ENCODE data around the gene MAP7D2.
"Not testable (repeated sequence)": the region's sequence is repeated elsewhere in the genome, so short reads cannot be mapped to it uniquely, and the experiment has no call there.

MAP7D2 gene

GRCh38 chrX:20116577-20117240 is at the start of gene MAP7D2:
TSS of gene MAP7D2 (minus strand) at chrX:20116907. CDS start at chrX:20116879, 28 bp downstream.
- DNase-seq: no peak

- not testable (repeated sequence) for DNase-seq
Observed at GRCh38 chrX:20162516-20162915, 45.8 kb upstream of the MAP7D2 start.

- no peak for DNase-seq
Observed at GRCh38 chrX:20159797-20160385, 43.2 kb upstream of the MAP7D2 start.

- no peak for DNase-seq
Observed at GRCh38 chrX:20151689-20152088, 35.0 kb upstream of the MAP7D2 start.

GRCh38 chrX:20149326-20149725 is 32.6 kb upstream of the MAP7D2 start:
- DNase-seq: no peak

GRCh38 chrX:20147561-20147960 is 30.9 kb upstream of the MAP7D2 start:
- DNase-seq: peak; percentile 13

GRCh38 chrX:20144491-20144890 is 27.8 kb upstream of the MAP7D2 start:
- DNase-seq: no peak

GRCh38 chrX:20143561-20143960 is 26.9 kb upstream of the MAP7D2 start:
- DNase-seq: peak; percentile 7

GRCh38 chrX:20143111-20143510 is 26.4 kb upstream of the MAP7D2 start:
- DNase-seq: no peak

- DNase-seq: peak; percentile 97
Observed at GRCh38 chrX:20141281-20142220, 24.8 kb upstream of the MAP7D2 start, which contains the start of gene EIF1AX. TSS of gene EIF1AX (minus strand) at chrX:20141838. CDS start at chrX:20141640, 198 bp downstream.

GRCh38 chrX:20140420-20140819 is 23.7 kb upstream of the MAP7D2 start:
- peak; percentile 19 for DNase-seq

GRCh38 chrX:20139966-20140365 is 23.3 kb upstream of the MAP7D2 start:
- DNase-seq: no peak

GRCh38 chrX:20135944-20136343 is 19.2 kb upstream of the MAP7D2 start:
- no peak for DNase-seq

- DNase-seq: no peak
Observed at GRCh38 chrX:20132666-20133065, 16.0 kb upstream of the MAP7D2 start.

- DNase-seq: no peak
Observed at GRCh38 chrX:20130357-20130756, 13.7 kb upstream of the MAP7D2 start.

- no peak for DNase-seq
Observed at GRCh38 chrX:20129547-20129946, 12.8 kb upstream of the MAP7D2 start.

GRCh38 chrX:20128670-20129069 is 12.0 kb upstream of the MAP7D2 start:
- peak; percentile 85 for DNase-seq

GRCh38 chrX:20127440-20127839 is 10.7 kb upstream of the MAP7D2 start:
- DNase-seq: peak; percentile 18

- DNase-seq: not testable (repeated sequence)
Observed at GRCh38 chrX:20126833-20127232, 10.1 kb upstream of the MAP7D2 start.

GRCh38 chrX:20124964-20125363 is 8.3 kb upstream of the MAP7D2 start:
- DNase-seq: no peak

- no peak for DNase-seq
Observed at GRCh38 chrX:20118065-20118824, 1.5 kb upstream of the MAP7D2 start.

GRCh38 chrX:20116087-20116576 is 575 bp downstream of the MAP7D2 start:
- DNase-seq: no peak
